Left ventricle myocardium inferior (tissue), 1 donor: ENCODE measurements around the gene PKNOX2. TPM values are rescaled to one million over a fixed set of nuclear protein-coding genes. Genes with fewer than 3 reads are reported as not detected.

Source experiments
- DNase-seq: peaks from one replicate; pipeline ENCODE4 v3.0.0-alpha.2; 2020
- H3K27ac ChIP-seq: fragments of 200-600 bp; replicated peaks from 2 replicates; pipeline ENCODE4 v1.8.0; 2021
- H3K27me3 ChIP-seq: fragments of 200-600 bp; 2 replicates; pipeline ENCODE4 v1.8.0; 2021; ENCODE audit warnings: low read depth
- H3K36me3 ChIP-seq: fragments of 200-600 bp; 2 replicates; pipeline ENCODE4 v1.8.0; 2021
- H3K4me1 ChIP-seq: fragments of 200-600 bp; 2 replicates; pipeline ENCODE4 v1.8.0; 2021
- H3K4me3 ChIP-seq: fragments of 200-600 bp; 2 replicates; pipeline ENCODE4 v1.8.0; 2021; ENCODE audit warnings: mild to moderate bottlenecking, moderate library complexity
- H3K9me3 ChIP-seq: fragments of 200-600 bp; replicated peaks from 2 replicates; pipeline ENCODE4 v1.8.0; 2021
- intact Hi-C: fragments of 100-400 bp; cut with micrococcal nuclease; formaldehyde crosslinking; loops from one replicate; pipeline ENCODE4 v1.11.0; 2022
- total RNA-seq: library from RNA; stranded (reverse); fragmentation: NEBNext Ultra II Directional; extraction: Animal tissue kit (Norgen Biotek cat#: 25700); gene quantifications from one replicate; pipeline ENCODE4 v1.2.1, GENCODE V29; 2021
- TF ChIP-seq, protein P1 (sequence below): fragments of 200-600 bp; IDR thresholded peaks from 2 replicates; pipeline ENCODE4 v1.8.0; 2021; ENCODE audit warnings: antibody characterized with exemption, mild to moderate bottlenecking, borderline replicate concordance
- donor health status: DM: no; HTN: yes; CAD: no; lungs with severe emphysema.

PKNOX2 gene
- total RNA-seq, 1 donor from 2014 or later, result 6.2 TPM

DNA sequence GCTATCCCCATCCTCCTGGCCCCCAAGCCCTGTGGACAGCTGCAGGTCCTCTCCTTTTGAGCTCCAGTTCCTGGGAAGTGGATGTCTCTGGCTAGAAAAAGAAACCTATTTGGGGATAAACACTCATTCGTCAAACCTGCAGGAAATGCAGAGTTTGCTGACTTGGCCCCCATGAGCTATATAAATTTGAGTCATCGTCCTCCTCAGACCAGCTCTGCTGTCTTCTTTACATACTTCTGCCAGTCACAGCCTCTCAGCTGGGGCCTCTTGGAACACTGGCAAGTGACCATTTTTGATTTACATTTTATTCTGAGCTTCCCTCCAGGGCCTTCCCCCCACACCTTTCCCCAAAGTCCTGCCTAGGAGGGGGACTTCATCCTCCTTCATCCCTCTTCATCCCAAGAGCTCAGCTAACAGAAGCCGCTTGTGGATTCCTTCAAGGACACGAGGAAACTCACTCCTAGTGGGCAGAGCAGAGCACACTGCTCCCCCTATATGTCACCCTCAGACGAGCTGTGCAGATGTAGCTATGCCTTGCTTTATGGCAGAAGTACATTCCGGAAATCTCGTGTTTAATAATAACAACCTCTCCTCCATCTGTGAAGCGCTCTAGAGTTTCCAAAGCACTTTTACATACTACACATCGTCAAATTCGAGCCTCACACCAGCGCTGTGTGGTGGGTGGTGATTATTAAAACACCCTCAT lies 199.7 kb downstream of the PKNOX2 start:
- Histone ChIP-seq H3K36me3 (no peaks in the 10 kb centered on the region), H3K27ac (no peak overlapping the region), H3K27me3 (no peaks in the 10 kb centered on the region), H3K9me3 (no peaks in the 10 kb centered on the region), H3K4me3 (no peak overlapping the region), H3K4me1 (peaks cover 3% of the 10 kb centered on the region)
- no peak for DNase-seq
- intact Hi-C loops, result no loop called here
- TF ChIP-seq, protein P1, sequence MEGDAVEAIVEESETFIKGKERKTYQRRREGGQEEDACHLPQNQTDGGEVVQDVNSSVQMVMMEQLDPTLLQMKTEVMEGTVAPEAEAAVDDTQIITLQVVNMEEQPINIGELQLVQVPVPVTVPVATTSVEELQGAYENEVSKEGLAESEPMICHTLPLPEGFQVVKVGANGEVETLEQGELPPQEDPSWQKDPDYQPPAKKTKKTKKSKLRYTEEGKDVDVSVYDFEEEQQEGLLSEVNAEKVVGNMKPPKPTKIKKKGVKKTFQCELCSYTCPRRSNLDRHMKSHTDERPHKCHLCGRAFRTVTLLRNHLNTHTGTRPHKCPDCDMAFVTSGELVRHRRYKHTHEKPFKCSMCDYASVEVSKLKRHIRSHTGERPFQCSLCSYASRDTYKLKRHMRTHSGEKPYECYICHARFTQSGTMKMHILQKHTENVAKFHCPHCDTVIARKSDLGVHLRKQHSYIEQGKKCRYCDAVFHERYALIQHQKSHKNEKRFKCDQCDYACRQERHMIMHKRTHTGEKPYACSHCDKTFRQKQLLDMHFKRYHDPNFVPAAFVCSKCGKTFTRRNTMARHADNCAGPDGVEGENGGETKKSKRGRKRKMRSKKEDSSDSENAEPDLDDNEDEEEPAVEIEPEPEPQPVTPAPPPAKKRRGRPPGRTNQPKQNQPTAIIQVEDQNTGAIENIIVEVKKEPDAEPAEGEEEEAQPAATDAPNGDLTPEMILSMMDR, result no peak

DNA sequence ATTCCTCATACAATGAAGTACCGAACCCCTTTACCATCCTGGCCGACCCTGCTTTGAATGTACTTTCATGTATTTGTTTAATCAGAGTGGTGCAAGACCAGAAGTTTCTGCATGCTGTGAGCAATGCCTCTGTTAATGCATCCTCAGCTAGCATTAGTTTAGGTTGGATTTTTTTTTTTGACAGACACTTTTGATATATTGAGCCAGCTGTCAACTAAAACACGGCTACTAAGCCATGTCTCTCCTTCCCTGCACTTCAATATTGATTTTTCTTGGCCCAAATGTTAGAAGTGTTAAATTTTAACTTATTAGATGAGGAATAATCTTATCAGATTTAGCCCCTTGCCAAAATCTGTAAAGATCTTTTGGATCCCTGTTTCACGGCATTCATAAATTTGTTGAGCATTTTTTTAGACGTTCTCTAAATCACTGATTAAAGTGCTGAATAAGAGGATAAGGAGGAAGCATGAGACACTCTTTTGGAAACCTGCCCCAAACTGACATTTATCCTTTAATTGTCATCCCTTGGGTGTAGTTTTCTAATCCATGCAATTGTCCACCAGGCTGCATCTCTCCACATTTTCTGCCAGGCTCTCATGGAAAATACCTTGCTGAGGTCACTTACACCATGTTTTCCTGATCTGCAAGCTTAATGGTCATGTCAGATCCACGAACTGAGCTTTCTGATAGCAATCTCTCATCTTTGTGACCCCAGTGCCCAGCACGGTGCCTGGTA lies 200.8 kb downstream of the PKNOX2 start:
- intact Hi-C loops, result no loop called here
- Histone ChIP-seq H3K36me3 (no peaks in the 10 kb centered on the region), H3K4me1 (peaks cover 7% of the 10 kb centered on the region), H3K27me3 (no peaks in the 10 kb centered on the region), H3K27ac (no peak overlapping the region), H3K9me3 (no peaks in the 10 kb centered on the region), H3K4me3 (no peak overlapping the region)
- TF ChIP-seq, protein P1, result no peak
- no peak for DNase-seq

DNA sequence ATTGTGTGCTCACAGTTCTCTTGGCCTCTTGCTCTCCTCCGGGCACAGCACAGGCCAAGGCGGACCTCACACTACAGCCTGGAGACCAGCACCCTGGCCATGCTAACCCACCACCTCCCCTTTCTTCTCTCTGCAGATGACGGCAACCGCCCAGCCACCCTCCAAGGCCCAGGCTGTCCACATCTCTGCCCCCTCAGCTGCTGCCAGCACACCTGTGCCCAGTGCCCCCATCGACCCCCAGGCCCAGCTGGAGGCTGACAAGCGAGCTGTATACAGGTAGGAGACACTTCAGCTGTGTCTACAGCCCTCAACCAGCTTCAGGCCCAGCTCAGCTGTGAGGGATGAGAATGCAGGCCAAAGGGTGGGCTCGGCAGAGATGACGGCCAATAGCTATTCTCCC lies 203.2 kb downstream of the PKNOX2 start:
- Histone ChIP-seq H3K27ac (no peak overlapping the region), H3K4me1 (peaks cover 13% of the 10 kb centered on the region), H3K4me3 (no peak overlapping the region), H3K9me3 (no peaks in the 10 kb centered on the region), H3K36me3 (no peaks in the 10 kb centered on the region), H3K27me3 (no peaks in the 10 kb centered on the region)
- intact Hi-C loops, result no loop called here
- no peak for DNase-seq
- TF ChIP-seq, protein P1, result no peak

DNA sequence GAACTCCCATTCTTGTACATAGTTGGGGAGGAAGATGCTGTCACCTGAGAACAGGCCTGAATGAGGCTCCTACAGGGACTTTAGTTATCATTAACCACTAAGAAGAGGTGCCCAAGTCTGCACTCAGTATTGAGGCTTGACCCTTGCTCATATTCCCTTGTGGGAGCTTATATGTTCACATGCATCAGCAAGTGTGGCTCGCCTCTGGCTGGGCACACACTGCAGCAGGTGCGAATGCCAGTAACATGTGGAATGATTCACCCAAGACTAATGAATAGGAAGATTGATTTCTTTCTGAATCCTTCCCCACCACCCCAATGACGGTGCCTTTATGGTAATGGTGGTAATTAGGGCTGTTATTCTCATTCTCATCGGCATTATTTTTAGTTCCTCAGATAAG lies 204.2 kb downstream of the PKNOX2 start:
- H3K27me3 ChIP-seq, result no peaks in the 10 kb centered on the region
- no peaks in the 10 kb centered on the region for H3K9me3 ChIP-seq
- intact Hi-C loops, result no loop called here
- no peak for DNase-seq
- no peak overlapping the region for H3K27ac ChIP-seq
- no peaks in the 10 kb centered on the region for H3K36me3 ChIP-seq
- peaks cover 23% of the 10 kb centered on the region for H3K4me1 ChIP-seq
- H3K4me3 ChIP-seq, result no peak overlapping the region
- TF ChIP-seq, protein P1, result no peak

DNA sequence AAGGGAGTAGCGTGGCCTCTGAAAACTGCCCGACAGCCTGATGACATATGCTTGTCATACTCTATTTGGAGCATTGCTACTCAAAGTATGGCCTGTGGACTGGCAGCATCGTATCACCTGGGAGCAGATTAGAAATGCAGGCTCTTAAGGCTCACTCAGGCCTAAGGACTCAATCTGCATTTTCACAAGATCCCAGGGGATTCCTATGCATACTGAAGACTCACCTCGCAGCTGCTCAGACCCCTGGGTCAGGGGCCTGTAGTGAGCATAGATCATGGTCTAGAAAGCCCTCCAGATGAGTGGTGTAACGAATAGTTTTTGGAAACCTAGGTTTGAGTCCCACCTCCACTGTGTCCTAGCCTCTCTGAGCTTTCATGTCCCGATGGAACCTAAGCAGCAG lies 205.3 kb downstream of the PKNOX2 start:
- intact Hi-C loops, result no loop called here
- TF ChIP-seq, protein P1, result no peak
- no peak for DNase-seq
- Histone ChIP-seq H3K9me3 (no peaks in the 10 kb centered on the region), H3K4me1 (peaks cover 34% of the 10 kb centered on the region), H3K36me3 (no peaks in the 10 kb centered on the region), H3K27ac (no peak overlapping the region), H3K4me3 (no peak overlapping the region), H3K27me3 (no peaks in the 10 kb centered on the region)
